K562 (cell line): ENCODE results near the gene CPLX3. TPM values are rescaled to one million over a fixed set of nuclear protein-coding genes. Genes with fewer than 3 reads are reported as not detected.
A peak's percentile ranks its signal among the peaks of the same experiment; 100 is the strongest.

Experiments
- ATAC-seq: fragments of 200-7000 bp; cut with Tn5 transposase; 3 replicates; pipeline ENCODE4 v1.9.1; 2020; ENCODE audit warnings: moderate library complexity
- BruUV-seq: library from RNA; stranded (reverse); fragments of 400-500 nt; replicated peaks from 2 replicates; lab custom pipeline; 2021; lab: Mats Ljungman, UMichigan
- CTCF ChIA-PET: fragments of 300-600 bp; formaldehyde crosslinking; extraction: SDS; loops from one replicate; lab custom pipeline; 2021; ENCODE audit warnings: low intra/inter-chr PET ratio; lab: Yijun Ruan, JAX
- POLR2A ChIA-PET: fragments of 300-600, 350-650 bp; sonication (Branson Sonifier 250); formaldehyde crosslinking; extraction: SDS; loops from one replicate; lab custom pipeline; 2021; ENCODE audit warnings: antibody characterized with exemption, inconsistent platforms; lab: Yijun Ruan, JAX
- DNase-seq, 4 experiments: peaks; one replicate each; pipeline versions ENCODE4 v3.0.0 to v3.0.0-alpha.2; 2011 to 2018; ENCODE audit warnings: low spot score in 3 of 4, mixed read lengths in 3 of 4; ENCODE audit errors: extremely low read depth in 1 of 4
- FAIRE-seq: peaks from 2 replicates; lab custom pipeline; 2011; peaks lifted over from hg19 to GRCh38; lab: Jason Lieb, UNC
- H2AFZ ChIP-seq: 2 replicates; pipeline ENCODE4 v1.6.0; 2011; ENCODE audit warnings: low read depth, low read length, control low read depth, inconsistent platforms
- H3K27ac ChIP-seq: fragments of 200-600 bp; 3 replicates; pipeline ENCODE4 v1.8.0; 2011; ENCODE audit warnings: low read depth, mild to moderate bottlenecking, control low read depth, inconsistent platforms, low read length, moderate library complexity, mixed read lengths; ENCODE audit errors: extremely low read depth
- H3K27me3 ChIP-seq, 2 experiments: fragments of 300-600 bp in 1 of 2; 2 replicates in 1 of 2; 3 replicates in 1 of 2; pipeline versions ENCODE4 v1.6.0 to v1.8.0; 2011; ENCODE audit warnings: inconsistent platforms in 2 of 2, low read length in 2 of 2, mild to moderate bottlenecking in 1 of 2, mixed read lengths in 1 of 2, moderate library complexity in 1 of 2; ENCODE audit not compliant: control insufficient read depth in 2 of 2, insufficient read depth in 2 of 2
- H3K36me3 ChIP-seq: fragments of 300-600 bp; 3 replicates; pipeline ENCODE4 v1.8.0; 2011; ENCODE audit warnings: mild to moderate bottlenecking, low read length, inconsistent platforms; ENCODE audit not compliant: control insufficient read depth, insufficient read depth
- H3K4me1 ChIP-seq, 2 experiments: fragments of 200-600 bp in 1 of 2; replicated peaks in 1 of 2; 2 replicates in 1 of 2; 3 replicates in 1 of 2; pipeline versions ENCODE4 v1.5.1 to v1.8.0; 2011; ENCODE audit warnings: inconsistent platforms in 2 of 2, low read length in 2 of 2, mild to moderate bottlenecking in 1 of 2, mixed read lengths in 1 of 2, moderate library complexity in 1 of 2; ENCODE audit not compliant: control insufficient read depth in 2 of 2, insufficient read depth in 2 of 2
- H3K4me2 ChIP-seq: 2 replicates; pipeline ENCODE4 v1.6.1; 2011; ENCODE audit warnings: low read length, control low read depth, inconsistent platforms, mixed read lengths; ENCODE audit not compliant: insufficient read depth
- H3K4me3 ChIP-seq: fragments of 200-600 bp; sonication (generic), shearing (Covaris generic); 2 replicates; pipeline ENCODE4 v1.5.1; 2016; ENCODE audit warnings: control low read depth, inconsistent platforms
- H3K79me2 ChIP-seq: fragments of 200-600 bp; 3 replicates; pipeline ENCODE4 v1.8.0; 2011; ENCODE audit warnings: low read length, inconsistent platforms; ENCODE audit not compliant: control insufficient read depth, insufficient read depth
- H3K9ac ChIP-seq, 2 experiments: 2 replicates each; pipeline versions ENCODE4 v1.6.0 to v1.6.1; 2011; ENCODE audit warnings: low read depth in 2 of 2, low read length in 2 of 2, control low read depth in 1 of 2, inconsistent platforms in 1 of 2, mild to moderate bottlenecking in 1 of 2, mixed read lengths in 1 of 2; ENCODE audit not compliant: insufficient read depth in 1 of 2
- H3K9me1 ChIP-seq: one replicate; pipeline ENCODE4 v1.6.0; 2011; ENCODE audit warnings: inconsistent platforms, mild to moderate bottlenecking, low read length, moderate library complexity; ENCODE audit not compliant: control insufficient read depth, insufficient read depth
- H3K9me3 ChIP-seq: replicated peaks from 2 replicates; pipeline ENCODE4 v1.5.1; 2011; ENCODE audit warnings: low read depth, low read length, inconsistent platforms; ENCODE audit not compliant: control insufficient read depth, insufficient read depth
- H4K20me1 ChIP-seq: replicated peaks from 2 replicates; pipeline ENCODE4 v1.6.1; 2011; ENCODE audit warnings: low read length, inconsistent platforms, mixed read lengths; ENCODE audit not compliant: control insufficient read depth, insufficient read depth
- CCNT2 ChIP-seq: IDR thresholded peaks from 2 replicates; pipeline ENCODE4 v1.6.1; 2011; ENCODE audit warnings: borderline replicate concordance, low read depth, mild to moderate bottlenecking, moderate library complexity, mixed read lengths, low read length; ENCODE audit not compliant: insufficient read length; ENCODE audit errors: extremely low read depth
- CTCF ChIP-seq, 3 experiments: IDR thresholded peaks in 2 of 3; conservative IDR thresholded peaks in 1 of 3; 2 replicates each; pipeline ENCODE4 v1.5.1; 2011 to 2012; ENCODE audit warnings: low read length in 3 of 3, mild to moderate bottlenecking in 3 of 3, control low read depth in 2 of 3, improper control_type of control experiment in 1 of 3, inconsistent platforms in 1 of 3, low read depth in 1 of 3, mixed read lengths in 1 of 3, moderate library complexity in 1 of 3; ENCODE audit not compliant: insufficient read depth in 2 of 3
- DLX4 ChIP-seq: fragments of 250-450 bp; sonication (Bioruptor Pico); IDR thresholded peaks from 2 replicates; pipeline ENCODE4 v1.6.1; 2021; ENCODE audit warnings: mild to moderate bottlenecking
- HDAC3 ChIP-seq: fragments of 450-650 bp; IDR thresholded peaks from 2 replicates; pipeline ENCODE4 v1.6.1; 2018; ENCODE audit warnings: borderline replicate concordance, mild to moderate bottlenecking, moderate library complexity; ENCODE audit not compliant: partially characterized antibody
- POLR2AphosphoS5 ChIP-seq: IDR thresholded peaks from 2 replicates; pipeline ENCODE4 v1.6.1; 2011; ENCODE audit warnings: mild to moderate bottlenecking, low read depth, low read length, moderate library complexity; ENCODE audit not compliant: control insufficient read depth, insufficient read depth
- RBM22 ChIP-seq: fragments of 200-400 bp; formaldehyde crosslinking; IDR thresholded peaks from 2 replicates; pipeline ENCODE4 v1.6.1; 2018; ENCODE audit warnings: low read length, low read depth; ENCODE audit not compliant: poor library complexity, severe bottlenecking
- RNF219 ChIP-seq: fragments of 250-450 bp; sonication (Bioruptor Pico); IDR thresholded peaks from 2 replicates; pipeline ENCODE4 v1.5.0; 2022; ENCODE audit warnings: mild to moderate bottlenecking
- ZBTB49 ChIP-seq: sonication (generic); formaldehyde crosslinking; IDR thresholded peaks from 2 replicates; pipeline ENCODE4 v1.8.0; 2022; ENCODE audit warnings: missing genetic modification reagents, mild to moderate bottlenecking, borderline replicate concordance
- ZNF184 ChIP-seq: sonication (generic); formaldehyde crosslinking; IDR thresholded peaks from 2 replicates; pipeline ENCODE4 v1.5.0; 2020; ENCODE audit warnings: missing genetic modification reagents
- WGBS: fragments of 100-300 bp; shearing (Covaris generic); methylation state at CpG from one replicate; pipeline ENCODE4 v1.1.6; 2016; ENCODE audit warnings: low coverage, mixed read lengths; ENCODE audit not compliant: insufficient coverage; ENCODE audit errors: missing lambda C conversion rate; 5-methylcytosine and 5-hydroxymethylcytosine counted together
- in situ Hi-C: fragments of 300-500 bp; cut with MboI; formaldehyde crosslinking; loops from 4 replicates; pipeline ENCODE4 v1.15.0; 2018; ENCODE audit warnings: inconsistent platforms, mixed read lengths
- intact Hi-C: fragments of 100-400 bp; cut with micrococcal nuclease; formaldehyde crosslinking; loops from 2 replicates; pipeline ENCODE4 v1.14.2; 2022
- polyA plus RNA-seq, 8 experiments: library from polyadenylated mRNA; depleted of rRNA in 4 of 8; stranded (reverse) in 5 of 8; unstranded in 3 of 8; fragments of >200 nt; fragmentation: Nextera tagmentation in 2 of 8; fragmentation: Illumina TruSeq in 1 of 8; extraction: Ambion mirVana in 2 of 8; extraction: Trizol in 1 of 8; gene quantifications; 2 replicates each; pipeline versions ENCODE4 v1.2.1 to v1.2.3, GENCODE V29; 2011 to 2014; ENCODE audit warnings: inconsistent platforms in 1 of 8, missing spikeins in 1 of 8
- total RNA-seq, 7 experiments: library from RNA; depleted of rRNA in 6 of 7; stranded (reverse); fragments of >200 nt in 6 of 7; fragmentation: Illumina TruSeq in 2 of 7; extraction: Trizol in 2 of 7; gene quantifications; 2 replicates each; pipeline versions ENCODE4 v1.2.1 to v1.2.3, GENCODE V29; 2011 to 2021; ENCODE audit warnings: low replicate concordance in 1 of 7
- TF ChIP-seq, protein P1 (sequence below): sonication (generic); formaldehyde crosslinking; IDR thresholded peaks from 2 replicates; pipeline ENCODE4 v1.5.0; 2020; ENCODE audit warnings: missing genetic modification reagents

The CPLX3 gene
- total and polyA plus RNA-seq, 9 of the 15 experiments (the other 6 are each of a cell fraction or from before 2014, with no cell fraction given), result not detected

DNA sequence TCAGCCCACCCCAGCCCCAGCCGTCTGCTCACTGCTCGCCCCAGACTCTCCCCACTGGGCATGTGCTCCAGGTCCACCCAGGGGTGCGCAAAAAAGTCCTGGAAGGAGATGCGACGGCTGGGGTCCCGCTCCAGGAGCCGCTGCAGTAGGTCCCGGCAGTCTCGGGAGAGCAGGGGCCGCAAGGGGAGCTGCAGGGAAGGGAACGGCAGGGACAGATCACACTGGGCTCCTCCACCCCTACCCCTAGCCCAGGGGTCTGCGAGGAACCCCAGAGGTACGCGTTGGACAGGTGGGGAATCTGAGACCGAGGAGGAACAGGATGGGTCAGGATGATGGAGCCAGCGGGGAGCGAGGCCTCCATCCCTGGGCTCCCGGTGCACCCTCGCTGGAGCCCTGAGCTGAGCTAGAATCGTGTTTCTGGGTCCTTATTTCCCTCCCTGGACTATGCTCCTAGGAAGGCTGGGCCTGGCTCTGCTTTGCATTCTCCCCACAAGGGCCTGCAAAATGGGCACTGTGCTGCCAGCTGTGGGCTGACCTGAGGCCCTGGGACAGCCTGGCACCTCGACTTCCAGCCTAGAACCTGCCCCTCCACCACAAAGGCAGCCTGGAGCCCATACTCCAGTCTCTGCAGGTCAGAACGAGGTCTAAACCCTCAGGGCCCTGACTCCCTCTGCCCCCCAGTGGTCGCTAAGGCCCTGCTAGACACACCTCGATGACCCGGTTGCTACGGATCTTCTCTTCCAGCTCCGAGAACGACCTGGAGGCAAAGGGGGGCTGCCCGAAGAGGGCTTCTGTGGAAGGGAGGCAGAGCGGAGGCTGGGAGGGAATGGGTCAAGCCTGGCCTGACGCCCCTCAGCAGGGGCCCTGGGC, 13.3 kb downstream of the CPLX3 start:
- H3K27ac ChIP-seq, result no peak overlapping the region
- ChIA-PET CTCF (no interaction called here), POLR2A (interaction anchor here (0.6 to 1.7 kb wide), 3 partner anchors 12 to 365 kb away, joined by 3 to 5 read pairs (median 3); no protein-coding TSS in a partner anchor)
- H3K9me1 ChIP-seq, result peaks cover 8% of the 10 kb centered on the region
- peaks cover 8% of the 10 kb centered on the region; the same call in 1 of the 2 replicates for H4K20me1 ChIP-seq
- peaks cover 58% of the 10 kb centered on the region; the same call in 1 of the 3 replicates for H3K36me3 ChIP-seq
- no peak overlapping the region for H3K4me3 ChIP-seq
- H3K4me1 ChIP-seq, result peaks cover 19 to 62% of the 10 kb centered on the region in 2 experiments; a peak in 4 of 5 replicates
- BruUV-seq, result no TSS peak
- no peaks in the 10 kb centered on the region for H3K27me3 ChIP-seq
- intact Hi-C loops, result loop anchor here (5.0 kb wide), 4 partner anchors 53 to 148 kb away; partner anchors contain the start of gene MPI
- H3K79me2 ChIP-seq, result peaks cover 14% of the 10 kb centered on the region; the same call in 2 of the 3 replicates
- H3K9me3 ChIP-seq, result no peaks in the 10 kb centered on the region
- H3K9ac ChIP-seq, result peak overlapping the region in 1 of 2 experiments; percentile 74; a peak in 2 of 4 replicates
- no peak for ATAC-seq
- peak; percentile 29 for FAIRE-seq
- in situ Hi-C loops, result no loop called here
- DNase-seq, result peak in 2 of 4 experiments; percentile 34 to 36
- H2AFZ ChIP-seq, result no peak overlapping the region
- no peak overlapping the region for H3K4me2 ChIP-seq
- 84% methylated on average over 27 of the region's 31 CpGs for WGBS
- no peak for TF ChIP-seq HDAC3
- peak; percentile 23 to 42 (median 34); a peak in 3 of 6 replicates for TF ChIP-seq CTCF (IDR thresholded peaks at IDR 0.05 in 2 of 3, conservative IDR thresholded peaks at IDR 0.05 in 1 of 3; ENCODE audit: insufficient read depth in 2 of 3, low read depth in 1 of 3, low read length in 3 of 3)
- no peak for TF ChIP-seq ZNF184 (CRISPR knock-in tag)
- TF ChIP-seq DLX4 (CRISPR knock-in tag), result no peak
- TF ChIP-seq ZBTB49 (CRISPR knock-in tag), result no peak
- TF ChIP-seq, protein P1, sequence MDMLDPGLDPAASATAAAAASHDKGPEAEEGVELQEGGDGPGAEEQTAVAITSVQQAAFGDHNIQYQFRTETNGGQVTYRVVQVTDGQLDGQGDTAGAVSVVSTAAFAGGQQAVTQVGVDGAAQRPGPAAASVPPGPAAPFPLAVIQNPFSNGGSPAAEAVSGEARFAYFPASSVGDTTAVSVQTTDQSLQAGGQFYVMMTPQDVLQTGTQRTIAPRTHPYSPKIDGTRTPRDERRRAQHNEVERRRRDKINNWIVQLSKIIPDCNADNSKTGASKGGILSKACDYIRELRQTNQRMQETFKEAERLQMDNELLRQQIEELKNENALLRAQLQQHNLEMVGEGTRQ (CRISPR knock-in tag), result no peak
- no peak for TF ChIP-seq POLR2AphosphoS5
- TF ChIP-seq RNF219 (CRISPR knock-in tag), result no peak
- no peak for TF ChIP-seq RBM22
- TF ChIP-seq CCNT2, result no peak
